KMS-11 (cell line): ENCODE results near the gene TBC1D4.
"Not testable (repeated sequence)": the region's sequence is repeated elsewhere in the genome, so short reads cannot be mapped to it uniquely, and the experiment has no call there.

Experiments used
- H2AFZ ChIP-seq: fragments of 200-600 bp; sonication (generic); 2 replicates; pipeline ENCODE4 v1.6.1; 2016; ENCODE audit warnings: antibody characterized with exemption, mixed run types, low read depth
- H3K27ac ChIP-seq: fragments of 200-600 bp; sonication (generic); 2 replicates; pipeline ENCODE4 v1.6.1; 2016; ENCODE audit warnings: mild to moderate bottlenecking, mixed run types
- H3K27me3 ChIP-seq: fragments of 200-600 bp; sonication (generic); 2 replicates; pipeline ENCODE4 v1.6.1; 2017; ENCODE audit warnings: mild to moderate bottlenecking, low read depth, mixed run types, moderate library complexity; ENCODE audit not compliant: insufficient read depth
- H3K36me3 ChIP-seq: fragments of 200-600 bp; sonication (generic); 2 replicates; pipeline ENCODE4 v1.6.1; 2017; ENCODE audit warnings: mild to moderate bottlenecking, mixed run types; ENCODE audit not compliant: insufficient read depth
- H3K4me1 ChIP-seq: fragments of 200-600 bp; sonication (generic); 2 replicates; pipeline ENCODE4 v1.6.1; 2016; ENCODE audit warnings: mild to moderate bottlenecking, low read depth, mixed run types; ENCODE audit not compliant: poor library complexity, severe bottlenecking
- H3K4me2 ChIP-seq: fragments of 200-600 bp; sonication (generic); 2 replicates; pipeline ENCODE4 v1.7.0; 2016; ENCODE audit warnings: mild to moderate bottlenecking, mixed run types
- H3K4me3 ChIP-seq: fragments of 200-600 bp; sonication (generic); IDR thresholded peaks from 2 replicates; pipeline ENCODE4 v1.6.1; 2017; ENCODE audit warnings: low read depth, low read length, mixed read lengths; ENCODE audit not compliant: insufficient read depth
- H3K79me2 ChIP-seq: fragments of 200-600 bp; sonication (generic); 2 replicates; pipeline ENCODE4 v1.6.1; 2016; ENCODE audit warnings: low read depth, mixed run types; ENCODE audit not compliant: insufficient read depth
- H3K9ac ChIP-seq: fragments of 200-600 bp; sonication (generic); 2 replicates; pipeline ENCODE4 v1.6.1; 2016; ENCODE audit warnings: mild to moderate bottlenecking, mixed run types
- H4K20me1 ChIP-seq: fragments of 200-600 bp; sonication (generic); 2 replicates; pipeline ENCODE4 v1.6.1; 2016; ENCODE audit warnings: mild to moderate bottlenecking, mixed run types; ENCODE audit not compliant: insufficient read depth
- CTCF ChIP-seq: fragments of 200-600 bp; sonication (generic); conservative IDR thresholded peaks from 2 replicates; pipeline ENCODE4 v1.6.1; 2017; ENCODE audit warnings: low read depth, mild to moderate bottlenecking, antibody characterized with exemption, low read length, moderate library complexity, mixed read lengths

The TBC1D4 gene

GRCh38 chr13:75296641-75297040 is 185.3 kb downstream of the TBC1D4 start:
- H3K79me2 ChIP-seq: no peaks in the 10 kb centered on the region
- no peaks in the 10 kb centered on the region for H3K36me3 ChIP-seq
- H4K20me1 ChIP-seq: no peaks in the 10 kb centered on the region
- no peak for TF ChIP-seq CTCF
- no peaks in the 10 kb centered on the region for H3K27me3 ChIP-seq
- H3K4me1 ChIP-seq: no peaks in the 10 kb centered on the region
- no peak overlapping the region for H3K4me3 ChIP-seq
- no peak overlapping the region for H3K4me2 ChIP-seq
- H3K9ac ChIP-seq: no peak overlapping the region
- H3K27ac ChIP-seq: no peak overlapping the region
- no peak overlapping the region for H2AFZ ChIP-seq

- Histone ChIP-seq H4K20me1 (no peaks in the 10 kb centered on the region), H3K27me3 (no peaks in the 10 kb centered on the region), H3K4me2 (no peak overlapping the region), H3K4me3 (no peak overlapping the region), H3K9ac (no peak overlapping the region), H3K79me2 (no peaks in the 10 kb centered on the region), H2AFZ (no peak overlapping the region), H3K27ac (no peak overlapping the region), H3K36me3 (no peaks in the 10 kb centered on the region), H3K4me1 (no peaks in the 10 kb centered on the region)
- no peak for TF ChIP-seq CTCF
Measured at GRCh38 chr13:75295201-75295600, 186.8 kb downstream of the TBC1D4 start.

- H3K79me2 ChIP-seq: no peaks in the 10 kb centered on the region
- no peaks in the 10 kb centered on the region for H3K36me3 ChIP-seq
- no peaks in the 10 kb centered on the region for H4K20me1 ChIP-seq
- H3K4me2 ChIP-seq: no peak overlapping the region
- no peak overlapping the region for H3K4me3 ChIP-seq
- TF ChIP-seq CTCF: no peak
- H3K27ac ChIP-seq: no peak overlapping the region
- no peaks in the 10 kb centered on the region for H3K4me1 ChIP-seq
- no peak overlapping the region for H3K9ac ChIP-seq
- no peak overlapping the region for H2AFZ ChIP-seq
- H3K27me3 ChIP-seq: no peaks in the 10 kb centered on the region
Measured at GRCh38 chr13:75294110-75294509, 187.9 kb downstream of the TBC1D4 start.

- Histone ChIP-seq H4K20me1 (no peaks in the 10 kb centered on the region), H3K4me2 (no peak overlapping the region), H3K79me2 (no peaks in the 10 kb centered on the region), H3K27me3 (no peaks in the 10 kb centered on the region), H3K27ac (no peak overlapping the region), H2AFZ (no peak overlapping the region), H3K4me3 (no peak overlapping the region), H3K36me3 (no peaks in the 10 kb centered on the region), H3K4me1 (no peaks in the 10 kb centered on the region), H3K9ac (no peak overlapping the region)
- no peak for TF ChIP-seq CTCF
Measured at GRCh38 chr13:75285310-75285709, 196.7 kb downstream of the TBC1D4 start.

GRCh38 chr13:75279834-75280369 is 202.1 kb downstream of the TBC1D4 start:
- Histone ChIP-seq H3K27me3 (no peaks in the 10 kb centered on the region), H3K79me2 (no peaks in the 10 kb centered on the region), H3K4me2 (no peak overlapping the region), H3K9ac (no peak overlapping the region), H3K27ac (no peak overlapping the region), H4K20me1 (no peaks in the 10 kb centered on the region), H3K4me3 (no peak overlapping the region), H2AFZ (no peak overlapping the region), H3K36me3 (no peaks in the 10 kb centered on the region), H3K4me1 (no peaks in the 10 kb centered on the region)
- no peak for TF ChIP-seq CTCF

- H3K27me3 ChIP-seq, H3K9ac ChIP-seq, H2AFZ ChIP-seq, H3K79me2 ChIP-seq, H3K4me3 ChIP-seq, H3K4me1 ChIP-seq, H3K27ac ChIP-seq, H3K36me3 ChIP-seq, H4K20me1 ChIP-seq, H3K4me2 ChIP-seq: not testable (repeated sequence)
Measured at GRCh38 chr13:75273695-75274094, 208.3 kb downstream of the TBC1D4 start.
